WERI-Rb-1 (cell line): ENCODE data around the gene CNTNAP2.

Source experiments
- DNase-seq: peaks from one replicate; pipeline ENCODE4 v3.0.0-alpha.2; 2020
- H3K27ac ChIP-seq: fragments of 250-450 bp; sonication (Bioruptor Pico); 2 replicates; pipeline ENCODE4 v1.5.1; 2020; ENCODE audit warnings: mild to moderate bottlenecking, moderate library complexity
- H3K27me3 ChIP-seq: fragments of 250-450 bp; sonication (Bioruptor Pico); 2 replicates; pipeline ENCODE4 v1.5.1; 2021; ENCODE audit warnings: mild to moderate bottlenecking, low read depth, moderate library complexity; ENCODE audit not compliant: insufficient read depth, severe bottlenecking
- H3K36me3 ChIP-seq: fragments of 250-450 bp; sonication (Bioruptor Pico); 2 replicates; pipeline ENCODE4 v1.5.1; 2020; ENCODE audit warnings: mild to moderate bottlenecking, moderate library complexity
- H3K4me3 ChIP-seq: 2 replicates; pipeline ENCODE4 v1.5.1; 2011; ENCODE audit warnings: low read depth, mild to moderate bottlenecking, control low read depth, low read length
- H3K9me3 ChIP-seq: fragments of 250-450 bp; sonication (Bioruptor Pico); 2 replicates; pipeline ENCODE4 v1.5.1; 2021; ENCODE audit warnings: mild to moderate bottlenecking, moderate library complexity; ENCODE audit not compliant: severe bottlenecking
- CTCF ChIP-seq: IDR thresholded peaks from 2 replicates; pipeline ENCODE4 v1.5.1; 2011; ENCODE audit warnings: low read depth, mild to moderate bottlenecking, control low read depth, inconsistent platforms, low read length

Gene CNTNAP2

GRCh38 chr7:147279514-147279913 lies 1162.9 kb downstream of the CNTNAP2 start:
- no peak for DNase-seq
- Histone ChIP-seq H3K27me3 (no peaks in the 10 kb centered on the region), H3K27ac (no peak overlapping the region), H3K4me3 (no peak overlapping the region), H3K36me3 (no peaks in the 10 kb centered on the region), H3K9me3 (no peaks in the 10 kb centered on the region)
- TF ChIP-seq CTCF = no peak

GRCh38 chr7:147279964-147280374 lies 1163.4 kb downstream of the CNTNAP2 start:
- H3K4me3 ChIP-seq = no peak overlapping the region

GRCh38 chr7:147282204-147282603 lies 1165.6 kb downstream of the CNTNAP2 start:
- no peak for TF ChIP-seq CTCF

More at GRCh38 chr7:147279964-147280374, 1163.4 kb downstream of the CNTNAP2 start:
- TF ChIP-seq CTCF = no peak
- H3K27ac ChIP-seq = no peak overlapping the region
- DNase-seq = no peak
- no peaks in the 10 kb centered on the region for H3K36me3 ChIP-seq
- no peaks in the 10 kb centered on the region for H3K9me3 ChIP-seq
- H3K27me3 ChIP-seq = no peaks in the 10 kb centered on the region

GRCh38 chr7:147296201-147296600 lies 1179.6 kb downstream of the CNTNAP2 start:
- Histone ChIP-seq H3K9me3 (no peaks in the 10 kb centered on the region), H3K36me3 (no peaks in the 10 kb centered on the region), H3K4me3 (no peak overlapping the region), H3K27ac (no peak overlapping the region), H3K27me3 (no peaks in the 10 kb centered on the region)
- no peak for DNase-seq
- no peak for TF ChIP-seq CTCF

More at GRCh38 chr7:147282204-147282603, 1165.6 kb downstream of the CNTNAP2 start:
- H3K9me3 ChIP-seq = no peaks in the 10 kb centered on the region
- H3K27me3 ChIP-seq = no peaks in the 10 kb centered on the region
- H3K4me3 ChIP-seq = no peak overlapping the region
- no peak overlapping the region for H3K27ac ChIP-seq
- DNase-seq = no peak
- H3K36me3 ChIP-seq = no peaks in the 10 kb centered on the region

GRCh38 chr7:147296986-147297385 lies 1180.4 kb downstream of the CNTNAP2 start:
- no peaks in the 10 kb centered on the region for H3K27me3 ChIP-seq
- H3K4me3 ChIP-seq = no peak overlapping the region
- no peaks in the 10 kb centered on the region for H3K9me3 ChIP-seq
- DNase-seq = no peak
- no peak for TF ChIP-seq CTCF
- H3K27ac ChIP-seq = no peak overlapping the region
- H3K36me3 ChIP-seq = no peaks in the 10 kb centered on the region

- H3K4me3 ChIP-seq = no peak overlapping the region
- no peak for TF ChIP-seq CTCF
- H3K27ac ChIP-seq = no peak overlapping the region
- H3K27me3 ChIP-seq = no peaks in the 10 kb centered on the region
- no peaks in the 10 kb centered on the region for H3K9me3 ChIP-seq
- no peaks in the 10 kb centered on the region for H3K36me3 ChIP-seq
- DNase-seq = no peak
Observed at GRCh38 chr7:147298611-147299043, 1182.0 kb downstream of the CNTNAP2 start.
